ENCODE measurements around the gene HMX3.
"Not testable (repeated sequence)": the region's sequence is repeated elsewhere in the genome, so short reads cannot be mapped to it uniquely, and the experiment has no call there.

Gene HMX3

GRCh38 chr10:123165445-123166072, 29.8 kb downstream of the HMX3 start:
- Histone ChIP-seq H3K36me3 (ENCODE audit: insufficient read depth, low read length) (peaks cover 32% of the 10 kb centered on the region), H3K9ac (ENCODE audit: low read depth, low read length) (no peak overlapping the region), H3K9me3 (ENCODE audit: control insufficient read depth, insufficient read depth, low read length) (no peaks in the 10 kb centered on the region), H3K4me1 (ENCODE audit: insufficient read depth, low read length) (no peaks in the 10 kb centered on the region)

DNA sequence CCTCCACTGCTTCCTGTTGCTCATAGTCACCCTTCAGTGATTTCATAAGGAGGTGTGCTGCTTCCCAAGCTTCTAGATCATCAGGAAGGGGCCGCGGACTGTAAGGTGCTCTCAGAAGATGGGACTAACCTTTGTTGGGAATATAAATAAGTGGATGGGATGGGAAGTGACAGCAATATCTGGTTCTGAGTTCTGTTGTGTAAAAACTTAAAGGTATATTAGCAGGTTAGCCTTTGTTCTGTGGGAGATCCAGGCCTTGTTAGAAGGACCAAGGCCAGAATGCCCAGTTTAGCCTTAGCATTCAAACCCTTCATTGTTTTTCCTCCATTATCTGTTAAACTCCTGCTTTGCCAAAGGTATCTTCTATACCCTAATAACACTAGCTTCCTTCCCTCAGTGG, 30.8 kb downstream of the HMX3 start:
- Histone ChIP-seq H3K9me3 (ENCODE audit: control insufficient read depth, insufficient read depth, low read length) (no peaks in the 10 kb centered on the region), H3K9ac (ENCODE audit: low read depth, low read length) (no peak overlapping the region), H3K36me3 (ENCODE audit: insufficient read depth, low read length) (peaks cover 32% of the 10 kb centered on the region), H3K4me1 (ENCODE audit: insufficient read depth, low read length) (no peaks in the 10 kb centered on the region)

GRCh38 chr10:123170961-123171360, 35.2 kb downstream of the HMX3 start:
- Histone ChIP-seq H3K9me3 (ENCODE audit: control insufficient read depth, insufficient read depth, low read length) (no peaks in the 10 kb centered on the region), H3K9ac (ENCODE audit: low read depth, low read length) (no peak overlapping the region)

GRCh38 chr10:123171616-123172015, 35.8 kb downstream of the HMX3 start:
- H3K4me1 ChIP-seq (ENCODE audit: insufficient read depth, low read length); H3K9me3 ChIP-seq (ENCODE audit: control insufficient read depth, insufficient read depth, low read length); H3K9ac ChIP-seq (ENCODE audit: low read depth, low read length); H3K36me3 ChIP-seq (ENCODE audit: insufficient read depth, low read length): not testable (repeated sequence)

More at GRCh38 chr10:123170961-123171360, 35.2 kb downstream of the HMX3 start:
- Histone ChIP-seq H3K36me3 (ENCODE audit: insufficient read depth, low read length) (peaks cover 8% of the 10 kb centered on the region), H3K4me1 (ENCODE audit: insufficient read depth, low read length) (no peaks in the 10 kb centered on the region)

DNA sequence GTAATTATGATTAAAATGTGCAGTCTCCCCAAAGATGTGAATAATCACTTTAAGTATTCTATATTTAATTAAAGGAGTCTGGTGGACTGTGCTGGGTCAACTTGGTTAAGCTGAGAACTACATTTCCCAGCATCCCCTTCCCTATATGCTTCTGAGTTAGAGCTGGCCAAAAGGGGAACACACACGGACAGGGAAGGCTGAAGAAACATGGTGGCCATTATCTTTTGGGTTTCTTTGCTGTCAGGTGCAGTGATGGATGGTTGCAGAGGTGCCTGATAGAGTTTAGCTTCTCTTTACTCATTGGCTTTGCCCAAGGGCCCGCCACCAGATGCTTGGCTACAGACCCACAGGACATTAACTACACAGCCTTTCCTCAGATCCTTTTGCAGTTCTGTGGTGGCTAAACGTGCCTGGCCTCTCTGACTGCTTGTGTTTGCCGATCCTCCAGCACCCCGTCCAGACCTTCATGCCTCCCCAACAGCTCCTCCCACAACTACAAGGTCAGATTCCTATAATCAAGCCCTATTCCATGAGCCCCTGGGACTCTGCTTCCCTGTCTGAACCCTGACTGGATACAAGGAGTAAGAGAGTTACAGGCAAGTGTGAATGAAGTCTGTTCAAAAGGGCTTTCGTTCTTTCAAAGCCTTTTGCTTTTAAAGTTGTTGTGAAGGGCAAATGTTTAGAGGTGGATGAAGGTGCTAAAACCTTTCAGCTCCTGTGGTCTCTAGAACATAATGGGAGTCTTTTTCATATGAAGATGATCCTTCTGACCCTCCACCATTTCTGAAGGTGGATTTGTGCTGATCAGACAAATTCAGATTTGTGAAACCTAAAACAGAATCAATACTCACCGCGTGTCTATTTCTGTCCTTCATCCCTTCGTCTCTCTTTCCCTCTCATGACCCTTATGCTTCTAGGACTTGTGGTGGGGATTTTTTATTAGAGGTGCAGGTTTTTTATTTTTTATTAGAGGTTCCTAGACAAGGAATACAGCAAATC, 39.9 kb downstream of the HMX3 start:
- Histone ChIP-seq H3K9ac (ENCODE audit: low read depth, low read length) (no peak overlapping the region), H3K36me3 (ENCODE audit: insufficient read depth, low read length) (peaks cover 4% of the 10 kb centered on the region; the same call in 1 of the 2 replicates), H3K9me3 (ENCODE audit: control insufficient read depth, insufficient read depth, low read length) (no peaks in the 10 kb centered on the region), H3K4me1 (ENCODE audit: insufficient read depth, low read length) (no peaks in the 10 kb centered on the region)

DNA sequence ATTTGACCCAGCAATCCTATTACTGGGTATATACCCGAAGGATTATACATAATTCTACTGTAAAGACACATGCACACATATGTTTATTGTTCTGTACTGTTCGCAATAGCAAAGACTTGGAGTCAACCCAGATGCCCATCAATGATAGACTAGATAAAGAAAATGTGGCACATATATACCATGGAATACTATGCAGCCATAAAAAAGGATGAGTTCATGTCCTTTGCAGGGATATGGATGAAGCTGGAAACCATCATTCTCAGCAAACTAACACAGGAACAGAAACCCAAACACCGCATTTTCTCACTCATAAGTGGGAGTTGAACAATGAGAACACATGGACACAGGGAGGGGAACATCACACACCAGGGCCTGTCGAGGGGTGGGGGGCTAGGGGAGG, 42.6 kb downstream of the HMX3 start:
- not testable (repeated sequence) for H3K4me1 ChIP-seq (ENCODE audit: insufficient read depth, low read length); H3K9ac ChIP-seq (ENCODE audit: low read depth, low read length); H3K9me3 ChIP-seq (ENCODE audit: control insufficient read depth, insufficient read depth, low read length); H3K36me3 ChIP-seq (ENCODE audit: insufficient read depth, low read length)

- H3K4me1 ChIP-seq (ENCODE audit: insufficient read depth, low read length) = no peaks in the 10 kb centered on the region
- H3K9me3 ChIP-seq (ENCODE audit: control insufficient read depth, insufficient read depth, low read length) = peaks cover 3% of the 10 kb centered on the region; the same call in 1 of the 2 replicates
- H3K36me3 ChIP-seq (ENCODE audit: insufficient read depth, low read length) = peaks cover 4% of the 10 kb centered on the region; the same call in 1 of the 2 replicates
- no peak overlapping the region for H3K9ac ChIP-seq (ENCODE audit: low read depth, low read length)
These were observed 44.6 kb downstream of the HMX3 start for GRCh38 chr10:123180101-123181090.

DNA sequence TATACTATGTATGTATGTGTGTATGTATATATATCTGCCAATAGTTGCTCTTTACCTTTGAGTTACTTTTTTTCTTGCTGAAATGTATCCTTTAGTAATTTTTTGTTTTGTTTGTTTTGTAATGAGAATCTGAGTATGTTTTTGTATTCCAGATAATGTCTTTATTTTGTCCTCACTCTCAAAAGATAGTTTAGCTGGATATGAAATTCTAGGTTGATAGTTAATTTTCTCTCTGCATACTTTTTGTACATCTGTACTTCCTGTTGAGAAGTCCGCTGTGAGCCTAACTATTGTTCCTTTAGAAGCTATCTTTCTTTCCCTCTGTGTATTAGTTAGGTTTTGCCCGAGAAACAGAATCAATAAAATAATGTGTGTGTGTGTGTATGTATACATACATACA, 48.0 kb downstream of the HMX3 start:
- Histone ChIP-seq H3K9ac (ENCODE audit: low read depth, low read length) (no peak overlapping the region), H3K36me3 (ENCODE audit: insufficient read depth, low read length) (no peaks in the 10 kb centered on the region), H3K9me3 (ENCODE audit: control insufficient read depth, insufficient read depth, low read length) (peaks cover 3% of the 10 kb centered on the region; the same call in 1 of the 2 replicates), H3K4me1 (ENCODE audit: insufficient read depth, low read length) (no peaks in the 10 kb centered on the region)

- H3K9me3 ChIP-seq (ENCODE audit: control insufficient read depth, insufficient read depth, low read length) = no peaks in the 10 kb centered on the region
- no peaks in the 10 kb centered on the region for H3K36me3 ChIP-seq (ENCODE audit: insufficient read depth, low read length)
- no peak overlapping the region for H3K9ac ChIP-seq (ENCODE audit: low read depth, low read length)
- H3K4me1 ChIP-seq (ENCODE audit: insufficient read depth, low read length) = 0 out of 2 replicates have a peak, but pooled peaks cover 6% of the 10 kb centered on the region
These were observed 52.0 kb downstream of the HMX3 start for GRCh38 chr10:123187781-123188180.
